GM12878 (cell line): ENCODE results near the gene PHF14. TPM values are rescaled to one million over a fixed set of nuclear protein-coding genes. Genes with fewer than 3 reads are reported as not detected.
"Not testable (repeated sequence)": the region's sequence is repeated elsewhere in the genome, so short reads cannot be mapped to it uniquely, and the experiment has no call there.

ENCODE experiments used
- ATAC-seq: fragments of 200-7000 bp; cut with Tn5 transposase; 3 replicates; pipeline ENCODE4 v1.9.1; 2020; ENCODE audit warnings: mild to moderate bottlenecking, moderate library complexity
- BruUV-seq: library from RNA; stranded (reverse); fragments of 400-500 nt; replicated peaks from 2 replicates; lab custom pipeline; 2021; lab: Mats Ljungman, UMichigan
- CTCF ChIA-PET: fragments of 300-600 bp; sonication (Branson Sonifier 250); formaldehyde crosslinking; extraction: SDS; loops from one replicate; lab custom pipeline; 2021; ENCODE audit warnings: inconsistent platforms; lab: Yijun Ruan, JAX
- POLR2A ChIA-PET: fragments of 350-600 bp; formaldehyde crosslinking; extraction: SDS; loops from one replicate; lab custom pipeline; 2021; ENCODE audit warnings: inconsistent platforms; lab: Charles Lee
- RAD21 ChIA-PET: fragments of 300-600 bp; sonication (Branson Sonifier 250); formaldehyde crosslinking; loops from one replicate; lab custom pipeline; 2023; ENCODE audit warnings: antibody characterized with exemption; ENCODE audit not compliant: unreplicated experiment; lab: Charles Lee
- SMC1A ChIA-PET: fragments of 300-600 bp; sonication (Branson Sonifier 250); formaldehyde crosslinking; loops from one replicate; lab custom pipeline; 2023; ENCODE audit not compliant: unreplicated experiment, uncharacterized antibody; lab: Charles Lee
- DNase-seq: peaks from one replicate; pipeline ENCODE4 v3.0.0-alpha.2; 2011; ENCODE audit warnings: low read depth, low spot score
- FAIRE-seq: peaks from 3 replicates; lab custom pipeline; 2011; peaks lifted over from hg19 to GRCh38; lab: Jason Lieb, UNC
- H2AFZ ChIP-seq: 2 replicates; pipeline ENCODE4 v1.6.0; 2011; ENCODE audit warnings: low read depth, low read length, control low read depth; ENCODE audit not compliant: control insufficient read depth
- H3K27ac ChIP-seq: 2 replicates; pipeline ENCODE4 v1.5.1; 2011; ENCODE audit warnings: control low read depth; ENCODE audit not compliant: control insufficient read depth, insufficient read depth
- H3K27me3 ChIP-seq, 2 experiments: replicated peaks in 1 of 2; 2 replicates each; pipeline versions ENCODE4 v1.6.0 to v1.6.1; 2011; ENCODE audit warnings: low read length in 1 of 2; ENCODE audit not compliant: control insufficient read depth in 2 of 2, insufficient read depth in 2 of 2
- H3K36me3 ChIP-seq, 2 experiments: 2 replicates each; pipeline ENCODE4 v1.5.1; 2011; ENCODE audit warnings: low read length in 1 of 2; ENCODE audit not compliant: control insufficient read depth in 2 of 2, insufficient read depth in 2 of 2
- H3K4me1 ChIP-seq: 2 replicates; pipeline ENCODE4 v1.6.1; 2011; ENCODE audit warnings: mild to moderate bottlenecking, low read length, moderate library complexity, mixed read lengths; ENCODE audit not compliant: control insufficient read depth, insufficient read depth
- H3K4me2 ChIP-seq: 2 replicates; pipeline ENCODE4 v1.6.0; 2011; ENCODE audit warnings: control low read depth; ENCODE audit not compliant: control insufficient read depth, insufficient read depth
- H3K4me3 ChIP-seq: fragments of 200-600 bp; sonication (generic); 2 replicates; pipeline ENCODE4 v1.5.1; 2016
- H3K79me2 ChIP-seq: 2 replicates; pipeline ENCODE4 v1.6.0; 2011; ENCODE audit warnings: low read length; ENCODE audit not compliant: control insufficient read depth, insufficient read depth
- H3K9ac ChIP-seq: 2 replicates; pipeline ENCODE4 v1.8.0; 2011; ENCODE audit warnings: low read length, control low read depth, mixed read lengths; ENCODE audit not compliant: control insufficient read depth, insufficient read depth
- H3K9me3 ChIP-seq: replicated peaks from 3 replicates; pipeline ENCODE4 v1.5.1; 2011; ENCODE audit warnings: mild to moderate bottlenecking, low read length; ENCODE audit not compliant: control insufficient read depth, insufficient read depth
- H4K20me1 ChIP-seq: 2 replicates; pipeline ENCODE4 v1.6.0; 2011; ENCODE audit not compliant: control insufficient read depth, insufficient read depth
- CBX3 ChIP-seq: fragments of 200-600 bp; sonication (generic); IDR thresholded peaks from 2 replicates; pipeline ENCODE4 v1.6.1; 2016; ENCODE audit warnings: low read depth, borderline replicate concordance
- DPF2 ChIP-seq: fragments of 450-650 bp; IDR thresholded peaks from 2 replicates; pipeline ENCODE4 v1.6.1; 2017; ENCODE audit warnings: mild to moderate bottlenecking
- PRDM15 ChIP-seq: fragments of 450-650 bp; formaldehyde crosslinking; IDR thresholded peaks from 2 replicates; pipeline ENCODE4 v1.4.0; 2020; ENCODE audit warnings: mild to moderate bottlenecking, moderate library complexity
- RUNX3 ChIP-seq: IDR thresholded peaks from 2 replicates; pipeline ENCODE4 v1.6.1; 2012; ENCODE audit warnings: low read length, inconsistent platforms
- SKIL ChIP-seq: fragments of 450-650 bp; IDR thresholded peaks from 2 replicates; pipeline ENCODE4 v1.6.1; 2017; ENCODE audit warnings: mild to moderate bottlenecking, low read depth, inconsistent platforms; ENCODE audit not compliant: poor library complexity, severe bottlenecking
- WGBS: methylation state at CpG from one replicate; pipeline ENCODE4 v1.1.6; 2016; ENCODE audit warnings: low lambda C conversion rate; ENCODE audit not compliant: insufficient replicate concordance, insufficient coverage; ENCODE audit errors: missing lambda C conversion rate; 5-methylcytosine and 5-hydroxymethylcytosine counted together
- in situ Hi-C: fragments of 300-500 bp; cut with MboI; formaldehyde crosslinking; loops from 9 replicates; pipeline ENCODE4 v1.14.3; 2018; ENCODE audit warnings: mixed read lengths
- intact Hi-C: fragments of 100-400 bp; cut with micrococcal nuclease; formaldehyde crosslinking; loops from one replicate; pipeline ENCODE4 v1.14.2; 2022; ENCODE audit not compliant: unreplicated experiment
- polyA plus RNA-seq, 11 experiments: library from polyadenylated mRNA; depleted of rRNA in 4 of 11; unstranded in 6 of 11; stranded (reverse) in 5 of 11; fragments of >200 nt; fragmentation: Nextera tagmentation in 4 of 11; fragmentation: Illumina TruSeq in 1 of 11; extraction: Ambion mirVana in 4 of 11; extraction: Trizol in 1 of 11; gene quantifications; 1 replicate in 1 of 11; 2 replicates in 10 of 11; pipeline versions ENCODE4 v1.2.1 to v1.2.3, GENCODE V29; 2011 to 2016; ENCODE audit warnings: inconsistent platforms in 2 of 11, missing spikeins in 2 of 11, low read depth in 1 of 11
- total RNA-seq, 4 experiments: library from RNA; depleted of rRNA in 3 of 4; stranded (reverse); fragments of >200 nt in 3 of 4; fragmentation: Illumina TruSeq in 1 of 4; extraction: Trizol in 1 of 4; gene quantifications; 2 replicates each; pipeline versions ENCODE4 v1.2.1 to v1.2.3, GENCODE V29; 2013 to 2021

Gene PHF14
- total and polyA plus RNA-seq, 10 of the 15 experiments (the other 5 are each of a cell fraction or from before 2014, with no cell fraction given): 21.3 to 47.1 (median 29.9) TPM

GRCh38 chr7:10956528-10956927 is 17.1 kb upstream of the PHF14 start (continued):
- TF ChIP-seq PRDM15 (no peak), DPF2 (no peak), CBX3 (no peak), RUNX3 (no peak), SKIL (no peak)

GRCh38 chr7:10960242-10960641 is 13.4 kb upstream of the PHF14 start:
- FAIRE-seq, intact Hi-C loops, H3K4me1 ChIP-seq, H3K4me3 ChIP-seq, RAD21 ChIA-PET, H3K36me3 ChIP-seq, H3K27ac ChIP-seq, H3K4me2 ChIP-seq, H3K9ac ChIP-seq, in situ Hi-C loops, POLR2A ChIA-PET, BruUV-seq, SMC1A ChIA-PET, H3K79me2 ChIP-seq, DNase-seq, CTCF ChIA-PET, H4K20me1 ChIP-seq, H3K9me3 ChIP-seq, ATAC-seq, H2AFZ ChIP-seq, H3K27me3 ChIP-seq: not testable (repeated sequence)
- WGBS: 0% methylated on average over 1 of the region's 1 CpG

GRCh38 chr7:10965016-10965415 is 8.7 kb upstream of the PHF14 start:
- H3K36me3 ChIP-seq, H3K9me3 ChIP-seq, H3K27me3 ChIP-seq, intact Hi-C loops, H3K4me3 ChIP-seq, H3K27ac ChIP-seq, H3K4me1 ChIP-seq, FAIRE-seq, in situ Hi-C loops, H4K20me1 ChIP-seq, ATAC-seq, BruUV-seq, H3K4me2 ChIP-seq, CTCF ChIA-PET, H3K9ac ChIP-seq, DNase-seq, POLR2A ChIA-PET, SMC1A ChIA-PET, H2AFZ ChIP-seq, H3K79me2 ChIP-seq: not testable (repeated sequence)
- 79% methylated on average over 4 of the region's 4 CpGs for WGBS
- RAD21 ChIA-PET: interaction anchor here (0.6 to 1.6 kb wide), 2 partner anchors 12 to 377 kb away, joined by 3 read pairs; no protein-coding TSS in a partner anchor
